Measurements from ENCODE around the gene DGLUCY.

Gene DGLUCY

DNA sequence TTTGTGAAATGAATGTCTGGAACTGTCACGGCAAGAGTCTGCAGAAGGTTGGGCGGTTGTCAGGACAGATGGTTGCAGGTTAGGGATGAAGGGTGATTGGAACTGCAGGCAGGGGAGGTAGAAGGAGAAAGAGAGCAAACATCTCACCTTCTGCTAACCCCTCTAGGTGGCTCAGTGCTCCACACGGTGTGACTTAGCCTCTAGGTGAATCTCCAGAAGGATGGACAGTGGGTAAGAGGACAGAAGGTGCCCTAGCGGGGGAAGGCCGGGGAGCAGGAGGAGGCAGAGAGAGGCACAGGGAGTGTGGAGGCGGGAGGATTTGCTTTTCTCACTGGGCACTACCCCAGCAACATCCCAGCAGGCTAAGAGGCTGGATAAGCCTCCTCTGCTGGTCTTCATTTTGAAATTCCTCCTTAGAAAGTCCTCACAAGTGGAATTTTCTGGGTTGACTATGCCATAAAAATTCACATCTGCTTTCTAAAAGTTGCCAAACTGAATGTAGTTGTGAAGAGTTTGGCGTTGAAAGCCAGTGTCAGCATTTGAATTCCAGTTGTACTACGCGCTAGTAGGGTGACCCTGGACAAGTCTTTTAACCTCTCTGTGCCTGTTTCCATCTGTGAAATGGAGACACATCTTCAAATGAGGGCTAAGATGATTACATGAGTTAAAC lies 141.3 kb downstream of the DGLUCY start:
- in situ Hi-C loops (cut with MboI; ENCODE audit: low sequenced_read_pairs, unreplicated experiment), result no loop called here
- TF ChIP-seq, protein P1, sequence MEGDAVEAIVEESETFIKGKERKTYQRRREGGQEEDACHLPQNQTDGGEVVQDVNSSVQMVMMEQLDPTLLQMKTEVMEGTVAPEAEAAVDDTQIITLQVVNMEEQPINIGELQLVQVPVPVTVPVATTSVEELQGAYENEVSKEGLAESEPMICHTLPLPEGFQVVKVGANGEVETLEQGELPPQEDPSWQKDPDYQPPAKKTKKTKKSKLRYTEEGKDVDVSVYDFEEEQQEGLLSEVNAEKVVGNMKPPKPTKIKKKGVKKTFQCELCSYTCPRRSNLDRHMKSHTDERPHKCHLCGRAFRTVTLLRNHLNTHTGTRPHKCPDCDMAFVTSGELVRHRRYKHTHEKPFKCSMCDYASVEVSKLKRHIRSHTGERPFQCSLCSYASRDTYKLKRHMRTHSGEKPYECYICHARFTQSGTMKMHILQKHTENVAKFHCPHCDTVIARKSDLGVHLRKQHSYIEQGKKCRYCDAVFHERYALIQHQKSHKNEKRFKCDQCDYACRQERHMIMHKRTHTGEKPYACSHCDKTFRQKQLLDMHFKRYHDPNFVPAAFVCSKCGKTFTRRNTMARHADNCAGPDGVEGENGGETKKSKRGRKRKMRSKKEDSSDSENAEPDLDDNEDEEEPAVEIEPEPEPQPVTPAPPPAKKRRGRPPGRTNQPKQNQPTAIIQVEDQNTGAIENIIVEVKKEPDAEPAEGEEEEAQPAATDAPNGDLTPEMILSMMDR (IDR thresholded peaks at IDR 0.05; ENCODE audit: borderline replicate concordance, control extremely low read depth, extremely low read depth, insufficient read depth, missing control alignments), result no peak
- no peak for DNase-seq (ENCODE audit: low spot score)

DNA sequence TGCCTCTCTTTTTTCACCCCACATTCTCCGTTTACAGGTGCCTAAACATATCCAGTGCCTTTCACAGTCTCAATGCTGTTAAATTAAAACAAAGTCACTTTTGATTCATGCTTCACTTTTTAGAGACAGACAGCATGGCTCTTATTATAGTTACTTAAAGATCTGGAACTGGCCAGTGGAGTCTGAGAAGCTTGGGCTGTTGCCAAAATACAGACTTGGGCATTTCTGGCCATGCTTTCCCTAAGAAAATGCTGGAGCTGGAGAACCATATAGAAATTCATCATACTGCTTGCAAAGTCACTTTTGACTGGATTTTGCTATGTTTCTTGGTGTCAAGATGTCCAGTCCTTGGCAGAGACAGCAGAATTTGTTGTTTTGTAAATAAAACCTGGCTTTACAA lies 142.8 kb downstream of the DGLUCY start:
- no peak for DNase-seq (ENCODE audit: low spot score)
- in situ Hi-C loops (cut with MboI; ENCODE audit: low sequenced_read_pairs, unreplicated experiment), result no loop called here
- TF ChIP-seq, protein P1 (IDR thresholded peaks at IDR 0.05; ENCODE audit: borderline replicate concordance, control extremely low read depth, extremely low read depth, insufficient read depth, missing control alignments), result no peak

DNA sequence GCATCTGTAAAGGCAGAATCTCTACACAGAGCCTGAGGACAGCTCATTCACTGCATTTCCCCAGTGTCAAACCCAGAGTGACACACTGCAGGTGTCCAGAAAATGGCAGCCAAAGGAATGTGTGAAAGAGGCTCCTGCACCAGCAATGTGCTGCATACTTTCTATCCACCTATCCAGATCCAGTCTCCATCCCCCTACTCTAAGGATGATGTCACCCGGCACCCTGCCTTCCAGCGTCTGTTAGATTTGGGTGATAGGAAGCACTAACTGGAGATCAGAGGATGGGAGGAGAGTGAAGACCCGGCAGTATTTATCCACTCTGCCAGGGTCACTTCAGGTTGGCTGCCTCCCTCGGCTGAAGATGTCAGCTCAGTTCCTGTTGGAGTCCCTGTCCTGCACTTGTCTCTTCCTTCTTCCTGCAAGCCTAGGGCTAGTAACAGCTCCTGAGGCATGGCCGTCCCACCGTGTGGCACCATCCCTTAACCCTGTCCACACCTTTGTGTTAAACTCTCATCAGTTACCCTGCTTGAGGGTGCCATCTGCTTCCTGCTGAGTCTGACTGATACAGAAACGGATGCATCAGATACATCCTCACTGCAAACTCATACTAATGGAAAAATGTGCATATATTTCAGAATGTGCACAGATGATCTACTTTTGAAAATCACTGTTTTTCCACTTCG lies 143.6 kb downstream of the DGLUCY start:
- TF ChIP-seq, protein P1 (IDR thresholded peaks at IDR 0.05; ENCODE audit: borderline replicate concordance, control extremely low read depth, extremely low read depth, insufficient read depth, missing control alignments), result no peak
- in situ Hi-C loops (cut with MboI; ENCODE audit: low sequenced_read_pairs, unreplicated experiment), result no loop called here
- DNase-seq (ENCODE audit: low spot score), result no peak

DNA sequence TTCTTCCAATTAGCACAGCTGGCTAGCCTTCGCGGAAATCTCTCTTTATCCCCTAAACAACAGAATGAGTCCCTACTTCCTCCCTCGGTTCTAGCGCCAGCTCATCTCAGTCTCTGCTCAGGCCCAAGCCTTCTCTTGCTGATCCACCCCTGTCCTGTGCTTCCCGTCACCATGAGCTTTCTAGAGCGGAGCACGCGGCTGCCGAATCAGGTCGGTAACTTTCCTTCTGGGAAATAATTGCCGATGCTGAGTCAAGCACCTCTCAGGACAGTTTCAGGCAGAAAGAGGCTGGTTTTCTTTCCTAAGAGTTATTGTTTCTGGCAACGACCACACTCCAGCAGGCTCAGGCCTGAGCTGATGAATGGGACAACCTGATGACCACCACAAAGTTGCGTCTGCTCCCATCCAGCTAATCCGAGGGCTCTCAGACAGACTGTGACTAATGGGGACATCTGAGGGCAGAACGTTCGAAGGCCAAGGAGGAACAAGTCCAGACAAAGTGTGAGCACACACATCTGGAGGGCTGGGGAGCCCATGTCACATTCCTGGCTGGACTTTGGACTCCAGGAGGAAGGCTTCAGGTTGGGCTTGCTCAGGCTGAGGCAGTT lies 144.2 kb downstream of the DGLUCY start:
- in situ Hi-C loops (cut with MboI; ENCODE audit: low sequenced_read_pairs, unreplicated experiment), result no loop called here
- DNase-seq (ENCODE audit: low spot score), result no peak
- TF ChIP-seq, protein P1 (IDR thresholded peaks at IDR 0.05; ENCODE audit: borderline replicate concordance, control extremely low read depth, extremely low read depth, insufficient read depth, missing control alignments), result no peak

DNA sequence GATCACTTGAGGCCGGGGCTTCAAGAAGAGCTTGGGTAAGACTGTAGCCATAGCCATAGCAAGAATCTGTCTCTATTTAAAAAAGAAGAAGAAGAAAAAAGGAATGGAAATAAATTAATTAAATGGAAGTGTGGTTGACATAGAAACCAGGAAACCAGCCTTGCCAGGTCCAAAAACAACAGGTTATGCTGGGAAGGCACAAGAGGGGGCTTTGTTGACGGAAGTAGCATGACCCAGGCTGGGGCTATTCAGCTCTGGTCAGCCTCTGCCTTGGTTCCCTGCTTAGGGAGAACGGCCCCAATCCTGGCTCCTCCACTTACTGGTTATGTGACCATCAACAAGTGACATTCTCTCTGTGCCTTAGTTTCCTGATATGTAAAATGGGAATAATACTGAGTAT lies 145.0 kb downstream of the DGLUCY start:
- in situ Hi-C loops (cut with MboI; ENCODE audit: low sequenced_read_pairs, unreplicated experiment), result no loop called here
- TF ChIP-seq, protein P1 (IDR thresholded peaks at IDR 0.05; ENCODE audit: borderline replicate concordance, control extremely low read depth, extremely low read depth, insufficient read depth, missing control alignments), result no peak
- DNase-seq (ENCODE audit: low spot score), result no peak

DNA sequence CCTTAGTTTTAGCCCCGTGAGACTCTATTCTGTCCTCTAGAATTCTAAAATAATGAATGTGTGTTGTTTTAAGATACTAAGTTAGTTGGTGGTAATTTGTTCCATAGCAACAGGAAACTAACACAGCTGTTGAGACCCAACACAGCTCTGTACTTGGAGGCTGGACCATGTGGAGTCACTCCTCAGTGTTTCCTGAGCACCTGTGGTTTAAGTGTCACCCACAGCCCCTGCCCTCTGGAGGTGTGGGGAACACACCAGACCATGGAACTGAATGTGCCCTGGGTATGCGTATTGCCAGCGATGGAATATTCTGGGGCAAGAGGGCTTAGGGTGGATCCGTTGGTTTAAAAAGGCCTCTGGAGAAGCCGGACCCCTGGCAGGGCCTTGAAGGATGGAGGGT lies 147.2 kb downstream of the DGLUCY start:
- in situ Hi-C loops (cut with MboI; ENCODE audit: low sequenced_read_pairs, unreplicated experiment), result no loop called here
- TF ChIP-seq, protein P1 (IDR thresholded peaks at IDR 0.05; ENCODE audit: borderline replicate concordance, control extremely low read depth, extremely low read depth, insufficient read depth, missing control alignments), result no peak
- no peak for DNase-seq (ENCODE audit: low spot score)

Measured in GM13976 (cell line).